Hepatocyte (in vitro differentiated cells): ENCODE data around the gene OPTC. TPM values are rescaled to one million over a fixed set of nuclear protein-coding genes. Genes with fewer than 3 reads are reported as not detected.
A peak's percentile ranks its signal among the peaks of the same experiment; 100 is the strongest.

Source experiments
- DNase-seq: peaks from one replicate; pipeline ENCODE4 v3.0.0-alpha.2; 2016; ENCODE audit warnings: low spot score
- H2AFZ ChIP-seq: fragments of 200-600 bp; sonication (generic); 2 replicates; pipeline ENCODE4 v1.6.0; 2016; ENCODE audit warnings: antibody characterized with exemption, mild to moderate bottlenecking
- H3K27ac ChIP-seq: fragments of 200-600 bp; sonication (generic); 2 replicates; pipeline ENCODE4 v1.5.1; 2016; ENCODE audit warnings: mild to moderate bottlenecking
- H3K27me3 ChIP-seq: fragments of 200-600 bp; sonication (generic); 2 replicates; pipeline ENCODE4 v1.6.1; 2016
- H3K36me3 ChIP-seq: fragments of 200-600 bp; sonication (generic); replicated peaks from 2 replicates; pipeline ENCODE4 v1.5.1; 2016; ENCODE audit warnings: low read depth; ENCODE audit not compliant: insufficient read depth
- H3K4me1 ChIP-seq: fragments of 200-600 bp; sonication (generic); 2 replicates; pipeline ENCODE4 v1.5.1; 2016; ENCODE audit warnings: mild to moderate bottlenecking, moderate library complexity; ENCODE audit not compliant: insufficient read depth
- H3K4me2 ChIP-seq: fragments of 200-600 bp; sonication (generic); 2 replicates; pipeline ENCODE4 v1.6.0; 2016
- H3K4me3 ChIP-seq: fragments of 200-600 bp; sonication (generic); 2 replicates; pipeline ENCODE4 v1.5.1; 2016; ENCODE audit warnings: mild to moderate bottlenecking
- H3K79me2 ChIP-seq: fragments of 200-600 bp; sonication (generic); 2 replicates; pipeline ENCODE4 v1.6.0; 2017; ENCODE audit warnings: mild to moderate bottlenecking
- H3K9me2 ChIP-seq: fragments of 200-600 bp; sonication (generic); replicated peaks from 2 replicates; pipeline ENCODE4 v1.6.0; 2017; ENCODE audit warnings: mild to moderate bottlenecking; ENCODE audit not compliant: insufficient read depth
- H3K9me3 ChIP-seq: fragments of 200-600 bp; sonication (generic); 2 replicates; pipeline ENCODE4 v1.5.1; 2016; ENCODE audit warnings: low read depth, mild to moderate bottlenecking
- H4K20me1 ChIP-seq: fragments of 200-600 bp; sonication (generic); 2 replicates; pipeline ENCODE4 v1.6.0; 2016; ENCODE audit warnings: mild to moderate bottlenecking; ENCODE audit not compliant: insufficient read depth, poor library complexity, severe bottlenecking
- CTCF ChIP-seq: fragments of 200-600 bp; sonication (generic); IDR thresholded peaks from 2 replicates; pipeline ENCODE4 v1.5.1; 2016; ENCODE audit warnings: antibody characterized with exemption, mild to moderate bottlenecking; ENCODE audit not compliant: poor library complexity
- EZH2 ChIP-seq: fragments of 200-600 bp; sonication (generic); IDR thresholded peaks from 2 replicates; pipeline ENCODE4 v1.6.1; 2016; ENCODE audit warnings: antibody characterized with exemption, mild to moderate bottlenecking, borderline replicate concordance
- EZH2phosphoT487 ChIP-seq: fragments of 200-600 bp; sonication (generic); IDR thresholded peaks from one replicate; pipeline ENCODE4 v1.6.1; 2018; ENCODE audit warnings: antibody characterized with exemption, mild to moderate bottlenecking, low read depth, moderate library complexity; ENCODE audit not compliant: unreplicated experiment, severe bottlenecking
- WGBS: methylation state at CpG from one replicate; pipeline ENCODE4 v1.1.6; 2016; ENCODE audit warnings: low lambda C conversion rate; ENCODE audit errors: missing lambda C conversion rate; 5-methylcytosine and 5-hydroxymethylcytosine counted together
- polyA plus RNA-seq: library from polyadenylated mRNA; unstranded; fragments of >200 nt; fragmentation: Nextera tagmentation; extraction: Ambion mirVana; gene quantifications from 2 replicates; pipeline ENCODE4 v1.2.1, GENCODE V29; 2016
- total RNA-seq: library from RNA; depleted of rRNA; stranded (reverse); fragments of >200 nt; gene quantifications from 2 replicates; pipeline ENCODE4 v1.2.3, GENCODE V29; 2014

OPTC gene
- total and polyA plus RNA-seq, 2 experiments from 2014 or later = 0.28 TPM; not detected in 1

DNA sequence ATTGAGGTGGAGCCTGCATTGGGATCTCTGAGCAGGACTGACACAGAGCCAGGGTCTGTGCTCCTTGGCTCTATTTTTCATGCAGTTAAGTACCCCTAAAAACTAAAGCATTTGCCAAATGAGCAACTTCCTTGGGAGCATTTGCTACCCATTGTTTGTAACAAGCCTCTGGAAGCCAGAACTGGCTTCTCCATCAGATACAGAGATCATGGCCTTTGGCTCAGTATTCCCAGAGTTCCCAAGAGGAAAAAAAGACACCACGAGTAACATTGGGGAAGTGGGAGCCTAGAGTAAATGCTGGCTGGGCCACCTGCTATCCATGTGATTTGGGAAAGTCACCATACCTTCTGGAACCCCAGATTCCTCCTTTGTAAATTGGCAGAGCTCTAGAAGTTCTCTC lies 44.8 kb downstream of the OPTC start:
- no peak for TF ChIP-seq EZH2phosphoT487
- TF ChIP-seq EZH2 = no peak
- TF ChIP-seq CTCF = no peak
- Histone ChIP-seq H3K27ac (peak overlapping the region; percentile 83), H4K20me1 (no peaks in the 10 kb centered on the region), H3K4me1 (peaks cover 39% of the 10 kb centered on the region), H3K27me3 (no peaks in the 10 kb centered on the region), H3K36me3 (no peaks in the 10 kb centered on the region), H3K79me2 (no peaks in the 10 kb centered on the region), H3K4me2 (no peak overlapping the region), H3K9me3 (no peaks in the 10 kb centered on the region), H3K4me3 (no peak overlapping the region), H3K9me2 (no peaks in the 10 kb centered on the region), H2AFZ (no peak overlapping the region)
- 50% methylated on average over 1 of the region's 1 CpG for WGBS
- DNase-seq = no peak

- Histone ChIP-seq H3K9me2 (no peaks in the 10 kb centered on the region), H2AFZ (no peak overlapping the region), H4K20me1 (no peaks in the 10 kb centered on the region), H3K36me3 (no peaks in the 10 kb centered on the region), H3K27me3 (no peaks in the 10 kb centered on the region), H3K9me3 (no peaks in the 10 kb centered on the region), H3K27ac (no peak overlapping the region), H3K4me2 (no peak overlapping the region), H3K79me2 (no peaks in the 10 kb centered on the region), H3K4me1 (peaks cover 40% of the 10 kb centered on the region), H3K4me3 (no peak overlapping the region)
- WGBS = 94% methylated on average over 5 of the region's 5 CpGs
- TF ChIP-seq EZH2 = no peak
- TF ChIP-seq EZH2phosphoT487 = no peak
- TF ChIP-seq CTCF = no peak
- DNase-seq = no peak
Measured at GRCh38 chr1:203539831-203540546, 46.0 kb downstream of the OPTC start.

DNA sequence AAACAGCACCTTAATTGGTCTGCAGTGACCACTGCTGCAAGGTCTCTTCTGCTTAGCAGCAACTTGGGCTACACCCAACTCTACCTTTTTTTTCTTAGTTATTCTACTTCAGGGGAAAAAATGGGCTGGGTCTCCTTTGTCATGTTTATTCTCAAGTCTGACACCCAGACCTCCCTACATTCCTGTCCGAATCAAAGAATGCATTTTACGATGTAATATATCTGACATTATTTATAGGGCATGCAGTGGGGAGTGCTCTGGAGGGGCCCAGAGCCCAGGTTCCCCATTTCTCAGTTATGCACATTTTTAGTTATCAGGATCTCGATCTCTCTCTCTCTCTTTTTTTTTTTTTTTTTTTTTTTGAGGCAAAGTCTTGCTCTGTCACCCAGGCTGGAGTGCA lies 50.5 kb downstream of the OPTC start:
- Histone ChIP-seq H3K9me2 (no peaks in the 10 kb centered on the region), H2AFZ (no peak overlapping the region), H3K4me1 (peaks cover 20% of the 10 kb centered on the region), H3K79me2 (no peaks in the 10 kb centered on the region), H3K27me3 (no peaks in the 10 kb centered on the region), H3K4me2 (no peak overlapping the region), H3K9me3 (no peaks in the 10 kb centered on the region), H3K27ac (no peak overlapping the region), H3K4me3 (no peak overlapping the region), H4K20me1 (no peaks in the 10 kb centered on the region), H3K36me3 (no peaks in the 10 kb centered on the region)
- no peak for TF ChIP-seq EZH2
- no peak for TF ChIP-seq EZH2phosphoT487
- TF ChIP-seq CTCF = no peak
- DNase-seq = no peak
- WGBS = 38% methylated on average over 3 of the region's 3 CpGs
